Sigmoid colon (tissue), 7 donors: Measurements from ENCODE around the gene CD300C. TPM values are rescaled to one million over a fixed set of nuclear protein-coding genes. Genes with fewer than 3 reads are reported as not detected.
A peak's percentile ranks its signal among the peaks of the same experiment; 100 is the strongest.

Source experiments
- DNase-seq: peaks from one replicate; pipeline ENCODE4 v3.0.0-alpha.2; 2019
- H3K27ac ChIP-seq, 4 donors: fragments of 200-600 bp; sonication (generic); one replicate each; pipeline ENCODE4 v1.5.1; 2016 to 2019; ENCODE audit warnings: mild to moderate bottlenecking in 1 of 4
- H3K27me3 ChIP-seq, 3 donors: fragments of 200-600 bp; sonication (generic); one replicate each; pipeline ENCODE4 v1.5.1; 2019; ENCODE audit warnings: mild to moderate bottlenecking in 1 of 3
- H3K36me3 ChIP-seq, 4 donors: fragments of 200-600 bp; sonication (generic); one replicate each; pipeline ENCODE4 v1.5.1; 2016 to 2019
- H3K4me1 ChIP-seq, 4 donors: fragments of 200-600 bp; sonication (generic); one replicate each; pipeline ENCODE4 v1.5.1; 2017 to 2019
- H3K4me3 ChIP-seq, 4 donors: fragments of 200-600 bp; sonication (generic); one replicate each; pipeline ENCODE4 v1.5.1; 2017 to 2019; ENCODE audit warnings: mild to moderate bottlenecking in 2 of 4, moderate library complexity in 1 of 4
- H3K9me3 ChIP-seq, 4 donors: fragments of 200-600 bp in 3 of 4; sonication (generic) in 3 of 4; one replicate each; pipeline versions ENCODE4 v1.5.1 to v1.6.1; 2013 to 2019
- EP300 ChIP-seq, 4 donors: sonication (generic); formaldehyde crosslinking; IDR thresholded peaks; one replicate each; pipeline ENCODE4 v1.6.1; 2017; ENCODE audit warnings: antibody characterized with exemption in 4 of 4
- POLR2A ChIP-seq, 2 donors: fragments of 450-650 bp; IDR thresholded peaks; one replicate each; pipeline ENCODE4 v1.6.1; 2016; ENCODE audit warnings: antibody characterized with exemption in 2 of 2, mild to moderate bottlenecking in 2 of 2, moderate library complexity in 2 of 2
- POLR2AphosphoS5 ChIP-seq, 4 donors: sonication (generic); formaldehyde crosslinking; IDR thresholded peaks; one replicate each; pipeline ENCODE4 v1.6.1; 2017; ENCODE audit warnings: antibody characterized with exemption in 4 of 4
- WGBS, 2 donors: extraction: QIAGEN DNeasy Blood & Tissue Kit; methylation state at CpG; one replicate each; pipeline ENCODE4 v1.1.7; 2013; 5-methylcytosine and 5-hydroxymethylcytosine counted together
- intact Hi-C: fragments of 100-400 bp; cut with DNase I; formaldehyde crosslinking; loops from one replicate; pipeline ENCODE4 v1.15.1; 2023
- polyA plus RNA-seq, 3 donors: library from polyadenylated mRNA; stranded (reverse); fragments of 200-250 nt; gene quantifications; one replicate each; pipeline ENCODE4 v1.2.3, GENCODE V29; 2013
- total RNA-seq, 4 donors: library from RNA; depleted of rRNA; stranded (reverse); fragments of >200 nt; gene quantifications; one replicate each; pipeline ENCODE4 v1.1.0, GENCODE V29; 2016
- TF ChIP-seq, protein P1 (sequence below), 4 experiments: fragments of 450-650 bp in 3 of 4; fragments of 200-600 bp in 1 of 4; IDR thresholded peaks; one replicate each; pipeline ENCODE4 v1.5.1; 2016 to 2019; ENCODE audit warnings: antibody characterized with exemption in 4 of 4, mild to moderate bottlenecking in 3 of 4, moderate library complexity in 2 of 4
- donor health status: healthy with polysubstance abuse.
- donor health status: Bipolar disorder and iron deficiency.
- donor health status: healthy.

The CD300C gene
- total and polyA plus RNA-seq, 7 donors, result 0.36 to 3.3 (median 1.1) TPM; not detected in 2

DNA sequence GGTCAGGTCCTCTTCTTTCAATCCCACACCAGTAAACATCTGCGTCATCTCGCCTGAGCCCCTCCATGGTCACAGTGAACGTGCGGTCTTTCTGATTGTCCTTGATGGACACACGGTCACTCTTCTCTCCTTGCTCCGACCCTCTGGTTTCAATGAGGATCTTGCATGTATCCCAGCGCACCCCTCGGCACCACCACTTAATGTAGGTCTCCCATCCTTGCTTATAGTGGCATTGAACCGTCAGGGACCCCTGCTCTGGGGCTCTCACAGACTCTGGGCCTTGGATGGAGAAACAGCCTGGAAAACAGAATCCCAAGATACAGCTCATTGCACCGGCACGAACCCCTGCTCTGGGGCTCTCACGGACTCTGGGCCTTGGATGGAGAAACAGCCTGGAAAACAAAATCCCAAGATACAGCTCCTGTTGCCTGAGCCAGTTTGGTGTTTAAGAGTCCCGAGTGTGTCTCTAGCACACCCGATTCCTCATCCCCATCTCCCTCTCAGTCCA, 20.1 kb downstream of the CD300C start:
- TF ChIP-seq, protein P1, sequence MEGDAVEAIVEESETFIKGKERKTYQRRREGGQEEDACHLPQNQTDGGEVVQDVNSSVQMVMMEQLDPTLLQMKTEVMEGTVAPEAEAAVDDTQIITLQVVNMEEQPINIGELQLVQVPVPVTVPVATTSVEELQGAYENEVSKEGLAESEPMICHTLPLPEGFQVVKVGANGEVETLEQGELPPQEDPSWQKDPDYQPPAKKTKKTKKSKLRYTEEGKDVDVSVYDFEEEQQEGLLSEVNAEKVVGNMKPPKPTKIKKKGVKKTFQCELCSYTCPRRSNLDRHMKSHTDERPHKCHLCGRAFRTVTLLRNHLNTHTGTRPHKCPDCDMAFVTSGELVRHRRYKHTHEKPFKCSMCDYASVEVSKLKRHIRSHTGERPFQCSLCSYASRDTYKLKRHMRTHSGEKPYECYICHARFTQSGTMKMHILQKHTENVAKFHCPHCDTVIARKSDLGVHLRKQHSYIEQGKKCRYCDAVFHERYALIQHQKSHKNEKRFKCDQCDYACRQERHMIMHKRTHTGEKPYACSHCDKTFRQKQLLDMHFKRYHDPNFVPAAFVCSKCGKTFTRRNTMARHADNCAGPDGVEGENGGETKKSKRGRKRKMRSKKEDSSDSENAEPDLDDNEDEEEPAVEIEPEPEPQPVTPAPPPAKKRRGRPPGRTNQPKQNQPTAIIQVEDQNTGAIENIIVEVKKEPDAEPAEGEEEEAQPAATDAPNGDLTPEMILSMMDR (IDR thresholded peaks at IDR 0.05), result no peak
- TF ChIP-seq POLR2A (IDR thresholded peaks at IDR 0.05), result no peak
- no peak for TF ChIP-seq POLR2AphosphoS5 (IDR thresholded peaks at IDR 0.05)
- TF ChIP-seq EP300 (IDR thresholded peaks at IDR 0.05), result no peak
- no peak overlapping the region for H3K27ac ChIP-seq
- no peak overlapping the region for H3K4me3 ChIP-seq
- intact Hi-C loops, result no loop called here
- no peaks in the 10 kb centered on the region for H3K4me1 ChIP-seq
- WGBS, 2 donors, result 90 to 93% methylated on average over 14 of the region's 14 CpGs
- peaks cover 0 to 6% (median 0%) of the 10 kb centered on the region in 4 donors for H3K9me3 ChIP-seq
- no peaks in the 10 kb centered on the region for H3K36me3 ChIP-seq
- H3K27me3 ChIP-seq, result no peaks in the 10 kb centered on the region
- no peak for DNase-seq

DNA sequence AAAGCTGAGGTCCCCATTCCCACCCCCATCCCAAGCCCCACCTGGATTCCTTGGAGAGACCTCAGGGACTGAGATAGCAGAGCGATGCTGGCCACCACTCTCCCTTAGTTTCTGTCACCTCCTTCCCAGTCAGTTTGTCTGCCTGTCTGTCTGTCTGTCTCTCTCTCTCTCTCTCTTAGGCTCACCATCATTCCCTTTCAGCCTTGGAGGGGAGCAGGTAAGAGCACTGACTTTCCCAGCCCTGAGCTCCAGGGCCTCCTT, 20.5 kb downstream of the CD300C start:
- H3K36me3 ChIP-seq, result no peaks in the 10 kb centered on the region
- H3K4me3 ChIP-seq, result no peak overlapping the region
- no peaks in the 10 kb centered on the region for H3K4me1 ChIP-seq
- no peaks in the 10 kb centered on the region for H3K27me3 ChIP-seq
- intact Hi-C loops, result no loop called here
- H3K9me3 ChIP-seq, result peaks cover 0 to 6% (median 0%) of the 10 kb centered on the region in 4 donors
- no peak for DNase-seq
- TF ChIP-seq POLR2A (IDR thresholded peaks at IDR 0.05) (no peak), POLR2AphosphoS5 (IDR thresholded peaks at IDR 0.05) (no peak), EP300 (IDR thresholded peaks at IDR 0.05) (no peak)
- TF ChIP-seq, protein P1 (IDR thresholded peaks at IDR 0.05), result no peak
- H3K27ac ChIP-seq, result no peak overlapping the region
- WGBS, 2 donors, result 88 to 100% methylated on average over 1 of the region's 1 CpG

DNA sequence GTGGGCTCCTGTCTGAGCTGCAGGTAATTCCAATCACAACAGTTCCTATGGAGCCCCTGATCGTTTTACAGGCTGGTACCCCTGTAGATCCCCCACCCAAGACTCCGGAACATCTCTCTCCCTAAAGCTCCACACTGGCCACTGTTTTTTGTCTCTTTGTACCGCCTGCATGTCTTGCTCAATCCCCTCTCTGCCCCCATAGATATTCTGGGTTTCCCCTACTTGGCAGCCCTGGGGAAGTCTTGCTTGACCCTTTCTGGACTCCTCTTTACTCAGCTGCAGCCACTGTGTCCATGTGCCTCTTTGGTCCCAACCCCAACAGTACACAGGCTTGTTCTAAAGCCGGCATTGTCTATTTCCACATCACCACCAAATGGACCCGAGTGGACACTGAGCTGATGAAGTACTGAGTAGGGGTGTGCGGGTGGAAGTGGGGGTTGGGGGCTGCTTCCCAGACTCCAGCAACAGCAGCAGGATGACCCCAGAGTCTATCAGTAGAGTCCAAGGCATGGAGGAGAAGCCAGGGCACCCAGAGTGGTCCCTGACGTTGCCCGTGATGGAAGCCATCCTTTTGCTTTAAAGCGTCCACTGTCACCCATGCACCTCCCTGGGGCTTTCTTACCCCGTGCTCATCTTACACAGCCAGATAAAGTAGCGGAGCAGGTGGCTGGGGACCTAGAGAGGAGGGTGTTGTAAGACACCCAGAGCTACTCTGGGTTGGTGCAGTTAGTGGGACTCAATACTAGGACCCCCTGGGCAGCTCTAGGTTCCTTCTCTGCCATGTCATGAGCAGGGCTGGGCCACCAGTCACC, 21.1 kb downstream of the CD300C start:
- H3K4me1 ChIP-seq, result no peaks in the 10 kb centered on the region
- 83 to 87% methylated on average over 11 of the region's 11 CpGs for WGBS, 2 donors
- intact Hi-C loops, result no loop called here
- peaks cover 0 to 6% (median 0%) of the 10 kb centered on the region in 4 donors for H3K9me3 ChIP-seq
- H3K4me3 ChIP-seq, result no peak overlapping the region
- no peaks in the 10 kb centered on the region for H3K27me3 ChIP-seq
- DNase-seq, result peak; percentile 43
- no peak overlapping the region for H3K27ac ChIP-seq
- no peaks in the 10 kb centered on the region for H3K36me3 ChIP-seq
- no peak for TF ChIP-seq POLR2AphosphoS5 (IDR thresholded peaks at IDR 0.05)
- TF ChIP-seq EP300 (IDR thresholded peaks at IDR 0.05), result no peak

DNA sequence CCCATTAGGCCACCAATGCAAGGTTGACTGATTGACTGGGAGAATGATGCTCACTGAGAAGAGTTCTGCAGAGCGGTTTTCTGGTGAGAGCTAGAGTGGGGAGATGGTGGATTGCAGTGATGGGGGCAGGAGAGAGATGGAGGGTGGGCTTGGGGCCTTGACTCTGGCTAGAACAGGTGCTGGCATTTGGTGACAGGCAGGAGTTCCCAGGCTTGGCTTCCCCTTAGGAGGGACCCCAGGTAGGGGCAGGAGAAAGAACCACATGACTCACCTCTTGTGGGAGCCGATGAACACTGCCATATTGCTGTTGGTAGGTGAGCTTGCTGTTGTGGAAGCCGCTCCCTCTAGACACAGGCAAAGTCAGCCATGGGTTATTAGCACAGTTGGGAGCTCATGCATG, 22.6 kb downstream of the CD300C start:
- Histone ChIP-seq H3K9me3 (peaks cover 0 to 6% (median 0%) of the 10 kb centered on the region in 4 donors), H3K27me3 (no peaks in the 10 kb centered on the region), H3K36me3 (no peaks in the 10 kb centered on the region), H3K4me3 (no peak overlapping the region), H3K4me1 (no peaks in the 10 kb centered on the region), H3K27ac (no peak overlapping the region)
- 83 to 92% methylated on average over 3 of the region's 3 CpGs for WGBS, 2 donors
- DNase-seq, result no peak
- intact Hi-C loops, result no loop called here
- no peak for TF ChIP-seq POLR2A (IDR thresholded peaks at IDR 0.05)
- TF ChIP-seq, protein P1 (IDR thresholded peaks at IDR 0.05), result no peak
- no peak for TF ChIP-seq POLR2AphosphoS5 (IDR thresholded peaks at IDR 0.05)
- TF ChIP-seq EP300 (IDR thresholded peaks at IDR 0.05), result no peak

DNA sequence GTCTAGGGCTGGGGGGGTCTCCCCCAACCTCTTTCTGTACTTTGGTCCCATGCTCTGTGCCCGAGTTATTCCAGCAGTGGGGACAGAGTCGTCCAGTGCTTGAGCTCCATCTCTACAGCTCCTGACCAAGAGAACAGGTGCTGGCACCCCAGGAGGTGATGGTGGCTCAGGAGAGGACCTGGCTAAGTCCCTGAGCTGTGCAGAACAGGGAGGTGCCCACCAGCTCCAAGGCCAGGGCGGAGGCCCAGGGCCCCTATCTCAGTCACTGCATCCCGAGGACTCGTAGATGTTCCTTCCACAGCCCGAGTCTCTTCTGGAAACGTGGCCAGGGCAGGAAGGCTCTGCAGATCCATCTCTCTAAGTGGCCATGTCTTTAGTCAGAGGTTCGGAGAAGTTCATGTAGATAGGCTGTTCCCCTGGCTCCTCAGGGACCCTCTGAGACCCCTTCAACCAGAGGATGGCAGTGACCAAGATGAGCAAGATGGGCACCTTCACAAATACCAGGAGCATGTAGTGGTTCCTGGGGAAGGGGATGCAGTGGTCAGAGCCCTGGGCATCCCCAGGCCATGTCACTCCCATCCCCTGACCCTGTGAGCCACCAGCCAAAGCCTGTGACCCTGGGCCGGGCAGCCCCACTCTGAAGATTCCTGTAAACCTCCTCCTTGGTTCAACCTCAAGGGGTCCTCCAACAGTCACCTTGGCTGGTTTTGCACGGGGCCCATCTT, 23.4 kb downstream of the CD300C start:
- 77 to 86% methylated on average over 10 of the region's 10 CpGs for WGBS, 2 donors
- intact Hi-C loops, result no loop called here
- Histone ChIP-seq H3K4me1 (no peaks in the 10 kb centered on the region), H3K36me3 (no peaks in the 10 kb centered on the region), H3K9me3 (peaks cover 0 to 6% (median 0%) of the 10 kb centered on the region in 4 donors), H3K4me3 (no peak overlapping the region), H3K27ac (peak overlapping the region in 1 of 4 donors; percentile 62), H3K27me3 (no peaks in the 10 kb centered on the region)
- TF ChIP-seq POLR2AphosphoS5 (IDR thresholded peaks at IDR 0.05), result no peak
- TF ChIP-seq POLR2A (IDR thresholded peaks at IDR 0.05), result no peak
- no peak for DNase-seq
